GM12878 (cell line): ENCODE data around the gene TMEM214. TPM values are rescaled to one million over a fixed set of nuclear protein-coding genes. Genes with fewer than 3 reads are reported as not detected.

Experiments used
- ATAC-seq: fragments of 200-7000 bp; cut with Tn5 transposase; 3 replicates; pipeline ENCODE4 v1.9.1; 2020; ENCODE audit warnings: mild to moderate bottlenecking, moderate library complexity
- BruUV-seq: library from RNA; stranded (reverse); fragments of 400-500 nt; replicated peaks from 2 replicates; lab custom pipeline; 2021; lab: Mats Ljungman, UMichigan
- CTCF ChIA-PET: fragments of 300-600 bp; sonication (Branson Sonifier 250); formaldehyde crosslinking; extraction: SDS; loops from one replicate; lab custom pipeline; 2021; ENCODE audit warnings: inconsistent platforms; lab: Yijun Ruan, JAX
- POLR2A ChIA-PET: fragments of 350-600 bp; formaldehyde crosslinking; extraction: SDS; loops from one replicate; lab custom pipeline; 2021; ENCODE audit warnings: inconsistent platforms; lab: Charles Lee
- RAD21 ChIA-PET: fragments of 300-600 bp; sonication (Branson Sonifier 250); formaldehyde crosslinking; loops from one replicate; lab custom pipeline; 2023; ENCODE audit warnings: antibody characterized with exemption; ENCODE audit not compliant: unreplicated experiment; lab: Charles Lee
- SMC1A ChIA-PET: fragments of 300-600 bp; sonication (Branson Sonifier 250); formaldehyde crosslinking; loops from one replicate; lab custom pipeline; 2023; ENCODE audit not compliant: unreplicated experiment, uncharacterized antibody; lab: Charles Lee
- DNase-seq: peaks from one replicate; pipeline ENCODE4 v3.0.0-alpha.2; 2011; ENCODE audit warnings: low read depth, low spot score
- FAIRE-seq: peaks from 3 replicates; lab custom pipeline; 2011; peaks lifted over from hg19 to GRCh38; lab: Jason Lieb, UNC
- H2AFZ ChIP-seq: 2 replicates; pipeline ENCODE4 v1.6.0; 2011; ENCODE audit warnings: low read depth, low read length, control low read depth; ENCODE audit not compliant: control insufficient read depth
- H3K27ac ChIP-seq: 2 replicates; pipeline ENCODE4 v1.5.1; 2011; ENCODE audit warnings: control low read depth; ENCODE audit not compliant: control insufficient read depth, insufficient read depth
- H3K27me3 ChIP-seq, 2 experiments: replicated peaks in 1 of 2; 2 replicates each; pipeline versions ENCODE4 v1.6.0 to v1.6.1; 2011; ENCODE audit warnings: low read length in 1 of 2; ENCODE audit not compliant: control insufficient read depth in 2 of 2, insufficient read depth in 2 of 2
- H3K36me3 ChIP-seq, 2 experiments: 2 replicates each; pipeline ENCODE4 v1.5.1; 2011; ENCODE audit warnings: low read length in 1 of 2; ENCODE audit not compliant: control insufficient read depth in 2 of 2, insufficient read depth in 2 of 2
- H3K4me1 ChIP-seq: 2 replicates; pipeline ENCODE4 v1.6.1; 2011; ENCODE audit warnings: mild to moderate bottlenecking, low read length, moderate library complexity, mixed read lengths; ENCODE audit not compliant: control insufficient read depth, insufficient read depth
- H3K4me2 ChIP-seq: 2 replicates; pipeline ENCODE4 v1.6.0; 2011; ENCODE audit warnings: control low read depth; ENCODE audit not compliant: control insufficient read depth, insufficient read depth
- H3K4me3 ChIP-seq: fragments of 200-600 bp; sonication (generic); 2 replicates; pipeline ENCODE4 v1.5.1; 2016
- H3K79me2 ChIP-seq: 2 replicates; pipeline ENCODE4 v1.6.0; 2011; ENCODE audit warnings: low read length; ENCODE audit not compliant: control insufficient read depth, insufficient read depth
- H3K9ac ChIP-seq: 2 replicates; pipeline ENCODE4 v1.8.0; 2011; ENCODE audit warnings: low read length, control low read depth, mixed read lengths; ENCODE audit not compliant: control insufficient read depth, insufficient read depth
- H3K9me3 ChIP-seq: replicated peaks from 3 replicates; pipeline ENCODE4 v1.5.1; 2011; ENCODE audit warnings: mild to moderate bottlenecking, low read length; ENCODE audit not compliant: control insufficient read depth, insufficient read depth
- H4K20me1 ChIP-seq: 2 replicates; pipeline ENCODE4 v1.6.0; 2011; ENCODE audit not compliant: control insufficient read depth, insufficient read depth
- HDAC2 ChIP-seq: fragments of 200-600 bp; sonication (generic); IDR thresholded peaks from 2 replicates; pipeline ENCODE4 v1.6.1; 2017
- NFYB ChIP-seq: IDR thresholded peaks from 2 replicates; pipeline ENCODE4 v1.6.1; 2011; ENCODE audit warnings: low read depth, mild to moderate bottlenecking, low read length, improper control_type of control experiment, moderate library complexity; ENCODE audit not compliant: insufficient read depth
- RELA ChIP-seq: fragments of 450-650 bp; IDR thresholded peaks from 2 replicates; pipeline ENCODE4 v1.8.0; 2014; ENCODE audit warnings: borderline replicate concordance; ENCODE audit not compliant: partially characterized antibody
- SIX5 ChIP-seq: IDR thresholded peaks from 2 replicates; pipeline ENCODE4 v1.6.1; 2011; ENCODE audit warnings: mild to moderate bottlenecking, low read depth, low read length, moderate library complexity; ENCODE audit not compliant: severe bottlenecking
- SPI1 ChIP-seq: IDR thresholded peaks from 2 replicates; pipeline ENCODE4 v1.6.1; 2011; ENCODE audit warnings: low read depth, mild to moderate bottlenecking, low read length, moderate library complexity, borderline replicate concordance; ENCODE audit not compliant: insufficient read depth
- TARDBP ChIP-seq: IDR thresholded peaks from 2 replicates; pipeline ENCODE4 v1.6.1; 2016; ENCODE audit warnings: borderline replicate concordance
- ZNF207 ChIP-seq: fragments of 450-650 bp; IDR thresholded peaks from 2 replicates; pipeline ENCODE4 v1.6.1; 2014; ENCODE audit warnings: antibody characterized with exemption, mild to moderate bottlenecking, borderline replicate concordance
- WGBS: methylation state at CpG from one replicate; pipeline ENCODE4 v1.1.6; 2016; ENCODE audit warnings: low lambda C conversion rate; ENCODE audit not compliant: insufficient replicate concordance, insufficient coverage; ENCODE audit errors: missing lambda C conversion rate; 5-methylcytosine and 5-hydroxymethylcytosine counted together
- in situ Hi-C: fragments of 300-500 bp; cut with MboI; formaldehyde crosslinking; loops from 9 replicates; pipeline ENCODE4 v1.14.3; 2018; ENCODE audit warnings: mixed read lengths
- intact Hi-C: fragments of 100-400 bp; cut with micrococcal nuclease; formaldehyde crosslinking; loops from one replicate; pipeline ENCODE4 v1.14.2; 2022; ENCODE audit not compliant: unreplicated experiment
- polyA plus RNA-seq, 11 experiments: library from polyadenylated mRNA; depleted of rRNA in 4 of 11; unstranded in 6 of 11; stranded (reverse) in 5 of 11; fragments of >200 nt; fragmentation: Nextera tagmentation in 4 of 11; fragmentation: Illumina TruSeq in 1 of 11; extraction: Ambion mirVana in 4 of 11; extraction: Trizol in 1 of 11; gene quantifications; 1 replicate in 1 of 11; 2 replicates in 10 of 11; pipeline versions ENCODE4 v1.2.1 to v1.2.3, GENCODE V29; 2011 to 2016; ENCODE audit warnings: inconsistent platforms in 2 of 11, missing spikeins in 2 of 11, low read depth in 1 of 11
- total RNA-seq, 4 experiments: library from RNA; depleted of rRNA in 3 of 4; stranded (reverse); fragments of >200 nt in 3 of 4; fragmentation: Illumina TruSeq in 1 of 4; extraction: Trizol in 1 of 4; gene quantifications; 2 replicates each; pipeline versions ENCODE4 v1.2.1 to v1.2.3, GENCODE V29; 2013 to 2021
- TF ChIP-seq, protein P1 (sequence below): fragments of 450-650 bp; IDR thresholded peaks from 2 replicates; pipeline ENCODE4 v1.6.1; 2016; ENCODE audit warnings: mild to moderate bottlenecking
- TF ChIP-seq, protein P2 (sequence below): fragments of 450-650 bp; IDR thresholded peaks from 2 replicates; pipeline ENCODE4 v1.6.1; 2018; ENCODE audit warnings: mild to moderate bottlenecking, low read depth, moderate library complexity; ENCODE audit not compliant: partially characterized antibody
- TF ChIP-seq, protein P3 (sequence below): fragments of 150-350 bp; IDR thresholded peaks from 2 replicates; pipeline ENCODE4 v1.6.1; 2016; ENCODE audit warnings: low read depth, low read length
- TF ChIP-seq, protein P4 (sequence below): fragments of 450-650 bp; IDR thresholded peaks from 2 replicates; pipeline ENCODE4 v1.6.1; 2014; ENCODE audit warnings: mild to moderate bottlenecking
- TF ChIP-seq, protein P5 (sequence below), 3 experiments: IDR thresholded peaks in 2 of 3; conservative IDR thresholded peaks in 1 of 3; 2 replicates each; pipeline ENCODE4 v1.5.1; 2011; ENCODE audit warnings: low read depth in 3 of 3, low read length in 3 of 3, mild to moderate bottlenecking in 3 of 3, control low read depth in 2 of 3, moderate library complexity in 2 of 3, inconsistent platforms in 1 of 3, mixed read lengths in 1 of 3; ENCODE audit not compliant: control insufficient read depth in 2 of 3, insufficient read depth in 1 of 3; ENCODE audit errors: extremely low read depth in 1 of 3

TMEM214 gene
- total and polyA plus RNA-seq, 10 of the 15 experiments (the other 5 are each of a cell fraction or from before 2014, with no cell fraction given): 10.4 to 79.2 (median 45.0) TPM

DNA sequence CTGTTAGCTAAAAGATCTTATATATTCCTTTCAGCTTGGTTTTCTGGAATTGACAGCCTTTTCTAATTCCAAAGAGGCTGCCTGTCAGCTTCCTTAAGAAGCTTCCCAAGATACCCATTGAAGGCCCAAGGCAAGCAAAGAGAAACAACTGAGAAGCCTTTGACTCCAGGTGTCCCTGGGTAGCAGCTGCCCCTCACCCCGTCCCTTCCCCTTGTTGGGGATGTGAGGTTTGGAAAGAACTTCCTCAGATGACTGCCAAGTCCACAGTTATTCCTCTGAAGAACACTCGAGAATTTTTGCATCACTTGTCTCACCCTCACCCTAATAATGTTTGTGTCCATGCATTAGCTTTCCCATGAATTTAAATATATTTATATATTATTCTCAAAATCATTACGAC lies 49.0 kb upstream of the TMEM214 start:
- Histone ChIP-seq H2AFZ (no peak overlapping the region), H3K36me3 (no peaks in the 10 kb centered on the region), H3K9me3 (no peaks in the 10 kb centered on the region), H3K4me3 (no peak overlapping the region), H3K27me3 (peaks cover 2 to 3% of the 10 kb centered on the region in 2 experiments; a peak in 3 of 4 replicates), H3K27ac (no peak overlapping the region), H3K4me1 (no peaks in the 10 kb centered on the region), H4K20me1 (no peaks in the 10 kb centered on the region), H3K4me2 (no peak overlapping the region), H3K9ac (no peak overlapping the region), H3K79me2 (no peaks in the 10 kb centered on the region)
- TF ChIP-seq TARDBP: no peak
- no peak for TF ChIP-seq SIX5
- no peak for TF ChIP-seq SPI1
- TF ChIP-seq, protein P1, sequence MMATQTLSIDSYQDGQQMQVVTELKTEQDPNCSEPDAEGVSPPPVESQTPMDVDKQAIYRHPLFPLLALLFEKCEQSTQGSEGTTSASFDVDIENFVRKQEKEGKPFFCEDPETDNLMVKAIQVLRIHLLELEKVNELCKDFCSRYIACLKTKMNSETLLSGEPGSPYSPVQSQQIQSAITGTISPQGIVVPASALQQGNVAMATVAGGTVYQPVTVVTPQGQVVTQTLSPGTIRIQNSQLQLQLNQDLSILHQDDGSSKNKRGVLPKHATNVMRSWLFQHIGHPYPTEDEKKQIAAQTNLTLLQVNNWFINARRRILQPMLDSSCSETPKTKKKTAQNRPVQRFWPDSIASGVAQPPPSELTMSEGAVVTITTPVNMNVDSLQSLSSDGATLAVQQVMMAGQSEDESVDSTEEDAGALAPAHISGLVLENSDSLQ: no peak
- TF ChIP-seq ZNF207: no peak
- TF ChIP-seq, protein P2, sequence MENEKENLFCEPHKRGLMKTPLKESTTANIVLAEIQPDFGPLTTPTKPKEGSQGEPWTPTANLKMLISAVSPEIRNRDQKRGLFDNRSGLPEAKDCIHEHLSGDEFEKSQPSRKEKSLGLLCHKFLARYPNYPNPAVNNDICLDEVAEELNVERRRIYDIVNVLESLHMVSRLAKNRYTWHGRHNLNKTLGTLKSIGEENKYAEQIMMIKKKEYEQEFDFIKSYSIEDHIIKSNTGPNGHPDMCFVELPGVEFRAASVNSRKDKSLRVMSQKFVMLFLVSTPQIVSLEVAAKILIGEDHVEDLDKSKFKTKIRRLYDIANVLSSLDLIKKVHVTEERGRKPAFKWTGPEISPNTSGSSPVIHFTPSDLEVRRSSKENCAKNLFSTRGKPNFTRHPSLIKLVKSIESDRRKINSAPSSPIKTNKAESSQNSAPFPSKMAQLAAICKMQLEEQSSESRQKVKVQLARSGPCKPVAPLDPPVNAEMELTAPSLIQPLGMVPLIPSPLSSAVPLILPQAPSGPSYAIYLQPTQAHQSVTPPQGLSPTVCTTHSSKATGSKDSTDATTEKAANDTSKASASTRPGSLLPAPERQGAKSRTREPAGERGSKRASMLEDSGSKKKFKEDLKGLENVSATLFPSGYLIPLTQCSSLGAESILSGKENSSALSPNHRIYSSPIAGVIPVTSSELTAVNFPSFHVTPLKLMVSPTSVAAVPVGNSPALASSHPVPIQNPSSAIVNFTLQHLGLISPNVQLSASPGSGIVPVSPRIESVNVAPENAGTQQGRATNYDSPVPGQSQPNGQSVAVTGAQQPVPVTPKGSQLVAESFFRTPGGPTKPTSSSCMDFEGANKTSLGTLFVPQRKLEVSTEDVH: no peak
- no peak for TF ChIP-seq RELA
- TF ChIP-seq, protein P3, sequence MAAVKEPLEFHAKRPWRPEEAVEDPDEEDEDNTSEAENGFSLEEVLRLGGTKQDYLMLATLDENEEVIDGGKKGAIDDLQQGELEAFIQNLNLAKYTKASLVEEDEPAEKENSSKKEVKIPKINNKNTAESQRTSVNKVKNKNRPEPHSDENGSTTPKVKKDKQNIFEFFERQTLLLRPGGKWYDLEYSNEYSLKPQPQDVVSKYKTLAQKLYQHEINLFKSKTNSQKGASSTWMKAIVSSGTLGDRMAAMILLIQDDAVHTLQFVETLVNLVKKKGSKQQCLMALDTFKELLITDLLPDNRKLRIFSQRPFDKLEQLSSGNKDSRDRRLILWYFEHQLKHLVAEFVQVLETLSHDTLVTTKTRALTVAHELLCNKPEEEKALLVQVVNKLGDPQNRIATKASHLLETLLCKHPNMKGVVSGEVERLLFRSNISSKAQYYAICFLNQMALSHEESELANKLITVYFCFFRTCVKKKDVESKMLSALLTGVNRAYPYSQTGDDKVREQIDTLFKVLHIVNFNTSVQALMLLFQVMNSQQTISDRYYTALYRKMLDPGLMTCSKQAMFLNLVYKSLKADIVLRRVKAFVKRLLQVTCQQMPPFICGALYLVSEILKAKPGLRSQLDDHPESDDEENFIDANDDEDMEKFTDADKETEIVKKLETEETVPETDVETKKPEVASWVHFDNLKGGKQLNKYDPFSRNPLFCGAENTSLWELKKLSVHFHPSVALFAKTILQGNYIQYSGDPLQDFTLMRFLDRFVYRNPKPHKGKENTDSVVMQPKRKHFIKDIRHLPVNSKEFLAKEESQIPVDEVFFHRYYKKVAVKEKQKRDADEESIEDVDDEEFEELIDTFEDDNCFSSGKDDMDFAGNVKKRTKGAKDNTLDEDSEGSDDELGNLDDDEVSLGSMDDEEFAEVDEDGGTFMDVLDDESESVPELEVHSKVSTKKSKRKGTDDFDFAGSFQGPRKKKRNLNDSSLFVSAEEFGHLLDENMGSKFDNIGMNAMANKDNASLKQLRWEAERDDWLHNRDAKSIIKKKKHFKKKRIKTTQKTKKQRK: no peak
- no peak for TF ChIP-seq HDAC2
- TF ChIP-seq NFYB: no peak
- TF ChIP-seq, protein P4, sequence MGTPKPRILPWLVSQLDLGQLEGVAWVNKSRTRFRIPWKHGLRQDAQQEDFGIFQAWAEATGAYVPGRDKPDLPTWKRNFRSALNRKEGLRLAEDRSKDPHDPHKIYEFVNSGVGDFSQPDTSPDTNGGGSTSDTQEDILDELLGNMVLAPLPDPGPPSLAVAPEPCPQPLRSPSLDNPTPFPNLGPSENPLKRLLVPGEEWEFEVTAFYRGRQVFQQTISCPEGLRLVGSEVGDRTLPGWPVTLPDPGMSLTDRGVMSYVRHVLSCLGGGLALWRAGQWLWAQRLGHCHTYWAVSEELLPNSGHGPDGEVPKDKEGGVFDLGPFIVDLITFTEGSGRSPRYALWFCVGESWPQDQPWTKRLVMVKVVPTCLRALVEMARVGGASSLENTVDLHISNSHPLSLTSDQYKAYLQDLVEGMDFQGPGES: no peak
- TF ChIP-seq, protein P5, sequence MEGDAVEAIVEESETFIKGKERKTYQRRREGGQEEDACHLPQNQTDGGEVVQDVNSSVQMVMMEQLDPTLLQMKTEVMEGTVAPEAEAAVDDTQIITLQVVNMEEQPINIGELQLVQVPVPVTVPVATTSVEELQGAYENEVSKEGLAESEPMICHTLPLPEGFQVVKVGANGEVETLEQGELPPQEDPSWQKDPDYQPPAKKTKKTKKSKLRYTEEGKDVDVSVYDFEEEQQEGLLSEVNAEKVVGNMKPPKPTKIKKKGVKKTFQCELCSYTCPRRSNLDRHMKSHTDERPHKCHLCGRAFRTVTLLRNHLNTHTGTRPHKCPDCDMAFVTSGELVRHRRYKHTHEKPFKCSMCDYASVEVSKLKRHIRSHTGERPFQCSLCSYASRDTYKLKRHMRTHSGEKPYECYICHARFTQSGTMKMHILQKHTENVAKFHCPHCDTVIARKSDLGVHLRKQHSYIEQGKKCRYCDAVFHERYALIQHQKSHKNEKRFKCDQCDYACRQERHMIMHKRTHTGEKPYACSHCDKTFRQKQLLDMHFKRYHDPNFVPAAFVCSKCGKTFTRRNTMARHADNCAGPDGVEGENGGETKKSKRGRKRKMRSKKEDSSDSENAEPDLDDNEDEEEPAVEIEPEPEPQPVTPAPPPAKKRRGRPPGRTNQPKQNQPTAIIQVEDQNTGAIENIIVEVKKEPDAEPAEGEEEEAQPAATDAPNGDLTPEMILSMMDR (IDR thresholded peaks at IDR 0.05 in 2 of 3, conservative IDR thresholded peaks at IDR 0.05 in 1 of 3; ENCODE audit: control insufficient read depth in 2 of 3, extremely low read depth in 1 of 3, insufficient read depth in 1 of 3, low read depth in 3 of 3, low read length in 3 of 3): no peak
- BruUV-seq: no TSS peak
- in situ Hi-C loops (no loop called here), intact Hi-C loops (no loop called here)
- ChIA-PET SMC1A (interaction anchor here (2.2 kb wide), 1 partner anchor 22 kb away, joined by 7 read pairs; no protein-coding TSS in a partner anchor), RAD21 (no interaction called here), CTCF (interaction anchor here (0.9 to 1.1 kb wide), 3 partner anchors 20 to 33 kb away, joined by 3 to 4 read pairs (median 3); no protein-coding TSS in a partner anchor), POLR2A (interaction anchor here (0.6 kb wide), 1 partner anchor 564 kb away, joined by 4 read pairs; no protein-coding TSS in a partner anchor)
- no peak for ATAC-seq
- no peak for FAIRE-seq
- no peak for DNase-seq
- 2% methylated on average over 3 of the region's 3 CpGs for whole genome bisulfite sequencing
